ENCODE results near the gene HECTD4.

GRCh38 chr12:112153181-112153892 is 228.9 kb downstream of the HECTD4 start:
- no peak for TF ChIP-seq ZNF274 (IDR thresholded peaks at IDR 0.05; ENCODE audit: low read depth, low read length)
- TF ChIP-seq YY1 (IDR thresholded peaks at IDR 0.05; ENCODE audit: insufficient read depth, insufficient read length) = no peak
- TF ChIP-seq SUZ12 (IDR thresholded peaks at IDR 0.05; ENCODE audit: extremely low read depth, insufficient read depth, insufficient read length) = no peak

All from NT2/D1 (cell line).